Testis (tissue), 2 donors: Measurements from ENCODE around the gene PCSK4.

Source experiments
- CTCF ChIP-seq, 3 experiments: fragments of 450-650 bp in 2 of 3; fragments of 200-600 bp in 1 of 3; sonication (generic) in 1 of 3; IDR thresholded peaks; one replicate each; pipeline ENCODE4 v1.5.1; 2016 to 2019; ENCODE audit warnings: antibody characterized with exemption in 3 of 3, mild to moderate bottlenecking in 2 of 3, moderate library complexity in 1 of 3
- POLR2A ChIP-seq: fragments of 450-650 bp; IDR thresholded peaks from one replicate; pipeline ENCODE4 v1.6.1; 2017; ENCODE audit warnings: antibody characterized with exemption, mild to moderate bottlenecking, moderate library complexity

GRCh38 chr19:1481224-1481892 is 8.8 kb downstream of the PCSK4 start:
- TF ChIP-seq CTCF (IDR thresholded peaks at IDR 0.05) (no peak), POLR2A (no peak)
